GM23338 (cell line): ENCODE measurements around the gene BCLAF3. TPM values are rescaled to one million over a fixed set of nuclear protein-coding genes. Genes with fewer than 3 reads are reported as not detected.

Source experiments
- EZH2 ChIP-seq: fragments of 200-600 bp; sonication (generic); IDR thresholded peaks from one replicate; pipeline ENCODE4 v1.8.0; 2017; ENCODE audit warnings: antibody characterized with exemption, mild to moderate bottlenecking, low read depth; ENCODE audit not compliant: unreplicated experiment
- EZH2phosphoT487 ChIP-seq: fragments of 200-600 bp; sonication (generic); IDR thresholded peaks from one replicate; pipeline ENCODE4 v1.8.1; 2018; ENCODE audit warnings: antibody characterized with exemption; ENCODE audit not compliant: unreplicated experiment
- JUNB ChIP-seq: IDR thresholded peaks from one replicate; pipeline ENCODE4 v1.6.1; 2016; ENCODE audit warnings: antibody characterized with exemption; ENCODE audit not compliant: unreplicated experiment
- NANOG ChIP-seq: IDR thresholded peaks from 2 replicates; pipeline ENCODE4 v1.6.1; 2016; ENCODE audit warnings: antibody characterized with exemption, borderline replicate concordance
- POLR2AphosphoS5 ChIP-seq: IDR thresholded peaks from 2 replicates; pipeline ENCODE4 v1.6.1; 2016; ENCODE audit warnings: antibody characterized with exemption, low read depth
- STAT1 ChIP-seq: IDR thresholded peaks from one replicate; pipeline ENCODE4 v1.6.1; 2016; ENCODE audit warnings: antibody characterized with exemption; ENCODE audit not compliant: unreplicated experiment
- ZNF114 ChIP-seq: fragments of 250-450 bp; sonication (Bioruptor Pico); IDR thresholded peaks from 2 replicates; pipeline ENCODE4 v1.5.0; 2020; ENCODE audit warnings: mild to moderate bottlenecking, moderate library complexity
- polyA plus RNA-seq: library from polyadenylated mRNA; unstranded; fragments of >200 nt; fragmentation: Nextera tagmentation; extraction: Ambion mirVana; gene quantifications from 2 replicates; pipeline ENCODE4 v1.2.1, GENCODE V29; 2016
- total RNA-seq: library from RNA; depleted of rRNA; stranded (reverse); fragments of >200 nt; shearing (Covaris generic); gene quantifications from 2 replicates; pipeline ENCODE4 v1.2.3, GENCODE V29; 2014
- TF ChIP-seq, protein P1 (sequence below): fragments of 250-450 bp; sonication (Bioruptor Pico); IDR thresholded peaks from 2 replicates; pipeline ENCODE4 v1.5.0; 2020; ENCODE audit warnings: mild to moderate bottlenecking, moderate library complexity
- TF ChIP-seq, protein P2 (sequence below): IDR thresholded peaks from 2 replicates; pipeline ENCODE4 v1.6.1; 2016; ENCODE audit warnings: antibody characterized with exemption
- TF ChIP-seq, protein P3 (sequence below): IDR thresholded peaks from one replicate; pipeline ENCODE4 v1.6.1; 2018; ENCODE audit warnings: antibody characterized with exemption; ENCODE audit not compliant: unreplicated experiment

Gene BCLAF3
- total and polyA plus RNA-seq, 2 experiments from 2014 or later = 6.5 to 9.3 TPM

DNA sequence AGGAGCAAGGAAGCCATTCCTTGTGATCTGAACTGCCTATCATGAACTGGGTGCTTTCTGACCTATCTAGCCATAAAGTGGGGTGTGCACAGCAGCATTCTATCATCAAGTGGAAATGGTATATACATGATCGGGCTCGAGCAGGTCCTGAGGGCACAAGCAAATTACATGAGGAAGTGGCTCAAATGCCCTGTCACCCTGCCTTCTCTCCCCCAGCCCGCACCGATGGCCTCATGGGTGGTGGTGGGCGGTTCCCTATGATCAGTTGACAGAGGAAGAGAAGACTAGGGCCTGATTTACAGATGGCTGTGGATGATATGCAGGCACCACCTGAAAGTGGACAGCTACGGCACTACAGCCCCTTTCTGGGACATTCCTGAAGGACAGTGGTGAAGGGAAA, 46.3 kb upstream of the BCLAF3 start (continued):
- TF ChIP-seq, protein P1, sequence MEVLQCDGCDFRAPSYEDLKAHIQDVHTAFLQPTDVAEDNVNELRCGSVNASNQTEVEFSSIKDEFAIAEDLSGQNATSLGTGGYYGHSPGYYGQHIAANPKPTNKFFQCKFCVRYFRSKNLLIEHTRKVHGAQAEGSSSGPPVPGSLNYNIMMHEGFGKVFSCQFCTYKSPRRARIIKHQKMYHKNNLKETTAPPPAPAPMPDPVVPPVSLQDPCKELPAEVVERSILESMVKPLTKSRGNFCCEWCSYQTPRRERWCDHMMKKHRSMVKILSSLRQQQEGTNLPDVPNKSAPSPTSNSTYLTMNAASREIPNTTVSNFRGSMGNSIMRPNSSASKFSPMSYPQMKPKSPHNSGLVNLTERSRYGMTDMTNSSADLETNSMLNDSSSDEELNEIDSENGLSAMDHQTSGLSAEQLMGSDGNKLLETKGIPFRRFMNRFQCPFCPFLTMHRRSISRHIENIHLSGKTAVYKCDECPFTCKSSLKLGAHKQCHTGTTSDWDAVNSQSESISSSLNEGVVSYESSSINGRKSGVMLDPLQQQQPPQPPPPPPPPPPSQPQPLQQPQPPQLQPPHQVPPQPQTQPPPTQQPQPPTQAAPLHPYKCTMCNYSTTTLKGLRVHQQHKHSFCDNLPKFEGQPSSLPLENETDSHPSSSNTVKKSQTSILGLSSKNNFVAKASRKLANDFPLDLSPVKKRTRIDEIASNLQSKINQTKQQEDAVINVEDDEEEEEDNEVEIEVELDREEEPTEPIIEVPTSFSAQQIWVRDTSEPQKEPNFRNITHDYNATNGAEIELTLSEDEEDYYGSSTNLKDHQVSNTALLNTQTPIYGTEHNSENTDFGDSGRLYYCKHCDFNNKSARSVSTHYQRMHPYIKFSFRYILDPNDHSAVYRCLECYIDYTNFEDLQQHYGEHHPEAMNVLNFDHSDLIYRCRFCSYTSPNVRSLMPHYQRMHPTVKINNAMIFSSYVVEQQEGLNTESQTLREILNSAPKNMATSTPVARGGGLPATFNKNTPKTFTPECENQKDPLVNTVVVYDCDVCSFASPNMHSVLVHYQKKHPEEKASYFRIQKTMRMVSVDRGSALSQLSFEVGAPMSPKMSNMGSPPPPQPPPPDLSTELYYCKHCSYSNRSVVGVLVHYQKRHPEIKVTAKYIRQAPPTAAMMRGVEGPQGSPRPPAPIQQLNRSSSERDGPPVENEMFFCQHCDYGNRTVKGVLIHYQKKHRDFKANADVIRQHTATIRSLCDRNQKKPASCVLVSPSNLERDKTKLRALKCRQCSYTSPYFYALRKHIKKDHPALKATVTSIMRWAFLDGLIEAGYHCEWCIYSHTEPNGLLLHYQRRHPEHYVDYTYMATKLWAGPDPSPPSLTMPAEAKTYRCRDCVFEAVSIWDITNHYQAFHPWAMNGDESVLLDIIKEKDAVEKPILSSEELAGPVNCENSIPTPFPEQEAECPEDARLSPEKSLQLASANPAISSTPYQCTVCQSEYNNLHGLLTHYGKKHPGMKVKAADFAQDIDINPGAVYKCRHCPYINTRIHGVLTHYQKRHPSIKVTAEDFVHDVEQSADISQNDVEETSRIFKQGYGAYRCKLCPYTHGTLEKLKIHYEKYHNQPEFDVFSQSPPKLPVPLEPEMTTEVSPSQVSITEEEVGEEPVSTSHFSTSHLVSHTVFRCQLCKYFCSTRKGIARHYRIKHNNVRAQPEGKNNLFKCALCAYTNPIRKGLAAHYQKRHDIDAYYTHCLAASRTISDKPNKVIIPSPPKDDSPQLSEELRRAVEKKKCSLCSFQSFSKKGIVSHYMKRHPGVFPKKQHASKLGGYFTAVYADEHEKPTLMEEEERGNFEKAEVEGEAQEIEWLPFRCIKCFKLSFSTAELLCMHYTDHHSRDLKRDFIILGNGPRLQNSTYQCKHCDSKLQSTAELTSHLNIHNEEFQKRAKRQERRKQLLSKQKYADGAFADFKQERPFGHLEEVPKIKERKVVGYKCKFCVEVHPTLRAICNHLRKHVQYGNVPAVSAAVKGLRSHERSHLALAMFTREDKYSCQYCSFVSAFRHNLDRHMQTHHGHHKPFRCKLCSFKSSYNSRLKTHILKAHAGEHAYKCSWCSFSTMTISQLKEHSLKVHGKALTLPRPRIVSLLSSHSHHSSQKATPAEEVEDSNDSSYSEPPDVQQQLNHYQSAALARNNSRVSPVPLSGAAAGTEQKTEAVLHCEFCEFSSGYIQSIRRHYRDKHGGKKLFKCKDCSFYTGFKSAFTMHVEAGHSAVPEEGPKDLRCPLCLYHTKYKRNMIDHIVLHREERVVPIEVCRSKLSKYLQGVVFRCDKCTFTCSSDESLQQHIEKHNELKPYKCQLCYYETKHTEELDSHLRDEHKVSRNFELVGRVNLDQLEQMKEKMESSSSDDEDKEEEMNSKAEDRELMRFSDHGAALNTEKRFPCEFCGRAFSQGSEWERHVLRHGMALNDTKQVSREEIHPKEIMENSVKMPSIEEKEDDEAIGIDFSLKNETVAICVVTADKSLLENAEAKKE (CRISPR knock-in tag) = no peak
- TF ChIP-seq, protein P2, sequence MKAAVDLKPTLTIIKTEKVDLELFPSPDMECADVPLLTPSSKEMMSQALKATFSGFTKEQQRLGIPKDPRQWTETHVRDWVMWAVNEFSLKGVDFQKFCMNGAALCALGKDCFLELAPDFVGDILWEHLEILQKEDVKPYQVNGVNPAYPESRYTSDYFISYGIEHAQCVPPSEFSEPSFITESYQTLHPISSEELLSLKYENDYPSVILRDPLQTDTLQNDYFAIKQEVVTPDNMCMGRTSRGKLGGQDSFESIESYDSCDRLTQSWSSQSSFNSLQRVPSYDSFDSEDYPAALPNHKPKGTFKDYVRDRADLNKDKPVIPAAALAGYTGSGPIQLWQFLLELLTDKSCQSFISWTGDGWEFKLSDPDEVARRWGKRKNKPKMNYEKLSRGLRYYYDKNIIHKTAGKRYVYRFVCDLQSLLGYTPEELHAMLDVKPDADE = no peak
- TF ChIP-seq JUNB = no peak
- no peak for TF ChIP-seq EZH2
- no peak for TF ChIP-seq EZH2phosphoT487
- TF ChIP-seq NANOG = no peak
- TF ChIP-seq STAT1 = no peak
- no peak for TF ChIP-seq ZNF114
- TF ChIP-seq, protein P3, sequence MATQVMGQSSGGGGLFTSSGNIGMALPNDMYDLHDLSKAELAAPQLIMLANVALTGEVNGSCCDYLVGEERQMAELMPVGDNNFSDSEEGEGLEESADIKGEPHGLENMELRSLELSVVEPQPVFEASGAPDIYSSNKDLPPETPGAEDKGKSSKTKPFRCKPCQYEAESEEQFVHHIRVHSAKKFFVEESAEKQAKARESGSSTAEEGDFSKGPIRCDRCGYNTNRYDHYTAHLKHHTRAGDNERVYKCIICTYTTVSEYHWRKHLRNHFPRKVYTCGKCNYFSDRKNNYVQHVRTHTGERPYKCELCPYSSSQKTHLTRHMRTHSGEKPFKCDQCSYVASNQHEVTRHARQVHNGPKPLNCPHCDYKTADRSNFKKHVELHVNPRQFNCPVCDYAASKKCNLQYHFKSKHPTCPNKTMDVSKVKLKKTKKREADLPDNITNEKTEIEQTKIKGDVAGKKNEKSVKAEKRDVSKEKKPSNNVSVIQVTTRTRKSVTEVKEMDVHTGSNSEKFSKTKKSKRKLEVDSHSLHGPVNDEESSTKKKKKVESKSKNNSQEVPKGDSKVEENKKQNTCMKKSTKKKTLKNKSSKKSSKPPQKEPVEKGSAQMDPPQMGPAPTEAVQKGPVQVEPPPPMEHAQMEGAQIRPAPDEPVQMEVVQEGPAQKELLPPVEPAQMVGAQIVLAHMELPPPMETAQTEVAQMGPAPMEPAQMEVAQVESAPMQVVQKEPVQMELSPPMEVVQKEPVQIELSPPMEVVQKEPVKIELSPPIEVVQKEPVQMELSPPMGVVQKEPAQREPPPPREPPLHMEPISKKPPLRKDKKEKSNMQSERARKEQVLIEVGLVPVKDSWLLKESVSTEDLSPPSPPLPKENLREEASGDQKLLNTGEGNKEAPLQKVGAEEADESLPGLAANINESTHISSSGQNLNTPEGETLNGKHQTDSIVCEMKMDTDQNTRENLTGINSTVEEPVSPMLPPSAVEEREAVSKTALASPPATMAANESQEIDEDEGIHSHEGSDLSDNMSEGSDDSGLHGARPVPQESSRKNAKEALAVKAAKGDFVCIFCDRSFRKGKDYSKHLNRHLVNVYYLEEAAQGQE = no peak
- no peak for TF ChIP-seq POLR2AphosphoS5
